ENCODE results near the gene SHISAL1. TPM values are rescaled to one million over a fixed set of nuclear protein-coding genes. Genes with fewer than 3 reads are reported as not detected.

Gene SHISAL1
- polyA plus RNA-seq, 1 experiment, result 2.4 TPM

DNA sequence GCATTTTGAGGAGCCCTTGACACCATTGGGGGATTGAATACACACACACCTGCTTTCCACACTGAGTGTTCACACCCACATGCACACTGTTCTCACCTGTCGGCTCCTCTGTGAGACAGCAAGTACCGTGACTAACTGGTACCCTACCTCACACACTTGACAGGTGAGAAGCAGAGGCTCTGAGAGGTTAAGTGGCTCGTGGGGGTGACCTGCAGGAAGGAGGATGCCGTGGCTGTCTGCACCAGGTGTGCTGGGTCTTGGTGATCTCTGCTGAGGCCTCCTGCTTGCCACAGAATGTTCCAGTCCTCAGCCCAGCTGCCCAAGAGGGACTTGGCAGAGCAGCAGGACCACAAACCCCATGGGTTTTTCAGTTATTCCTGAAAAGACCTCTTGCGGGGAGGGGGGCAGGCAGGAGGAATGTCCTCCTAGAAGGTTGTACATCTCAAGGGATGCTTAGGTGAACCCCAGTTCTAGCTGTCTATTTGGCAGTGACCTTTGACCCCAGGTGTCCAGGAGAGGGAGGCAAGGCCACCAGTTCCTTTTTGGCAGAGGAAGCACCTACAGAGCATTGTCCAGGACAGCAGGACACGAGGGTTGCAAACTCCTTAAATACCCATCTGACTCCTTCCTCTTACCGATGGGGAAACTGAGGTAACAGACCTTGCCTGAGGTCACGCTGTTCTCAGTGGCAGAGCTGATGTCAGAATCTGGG is 66.0 kb downstream of the SHISAL1 start:
- peaks cover 15% of the 10 kb centered on the region for H3K9me3 ChIP-seq (ENCODE audit: control insufficient read depth, insufficient read depth, low read length)
- ChIA-PET POLR2A (no interaction called here), CTCF (no interaction called here)
- TF ChIP-seq, protein P1, sequence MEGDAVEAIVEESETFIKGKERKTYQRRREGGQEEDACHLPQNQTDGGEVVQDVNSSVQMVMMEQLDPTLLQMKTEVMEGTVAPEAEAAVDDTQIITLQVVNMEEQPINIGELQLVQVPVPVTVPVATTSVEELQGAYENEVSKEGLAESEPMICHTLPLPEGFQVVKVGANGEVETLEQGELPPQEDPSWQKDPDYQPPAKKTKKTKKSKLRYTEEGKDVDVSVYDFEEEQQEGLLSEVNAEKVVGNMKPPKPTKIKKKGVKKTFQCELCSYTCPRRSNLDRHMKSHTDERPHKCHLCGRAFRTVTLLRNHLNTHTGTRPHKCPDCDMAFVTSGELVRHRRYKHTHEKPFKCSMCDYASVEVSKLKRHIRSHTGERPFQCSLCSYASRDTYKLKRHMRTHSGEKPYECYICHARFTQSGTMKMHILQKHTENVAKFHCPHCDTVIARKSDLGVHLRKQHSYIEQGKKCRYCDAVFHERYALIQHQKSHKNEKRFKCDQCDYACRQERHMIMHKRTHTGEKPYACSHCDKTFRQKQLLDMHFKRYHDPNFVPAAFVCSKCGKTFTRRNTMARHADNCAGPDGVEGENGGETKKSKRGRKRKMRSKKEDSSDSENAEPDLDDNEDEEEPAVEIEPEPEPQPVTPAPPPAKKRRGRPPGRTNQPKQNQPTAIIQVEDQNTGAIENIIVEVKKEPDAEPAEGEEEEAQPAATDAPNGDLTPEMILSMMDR (IDR thresholded peaks at IDR 0.05; ENCODE audit: low read depth, low read length), result no peak
- H3K27me3 ChIP-seq (ENCODE audit: control insufficient read depth, insufficient read depth, low read length), result peaks cover 5% of the 10 kb centered on the region
- H3K4me3 ChIP-seq (ENCODE audit: low read depth, low read length), result no peak overlapping the region
- DNase-seq (ENCODE audit: low read depth, low spot score), result no peak
- no peak overlapping the region for H3K27ac ChIP-seq (ENCODE audit: low read depth, low read length)

GRCh38 chr22:44245867-44246266 is 66.9 kb downstream of the SHISAL1 start:
- ChIA-PET POLR2A (no interaction called here), CTCF (no interaction called here)
- TF ChIP-seq, protein P1 (IDR thresholded peaks at IDR 0.05; ENCODE audit: low read depth, low read length), result no peak
- Histone ChIP-seq H3K27ac (ENCODE audit: low read depth, low read length) (no peak overlapping the region), H3K4me3 (ENCODE audit: low read depth, low read length) (no peak overlapping the region), H3K9me3 (ENCODE audit: control insufficient read depth, insufficient read depth, low read length) (peaks cover 15% of the 10 kb centered on the region), H3K27me3 (ENCODE audit: control insufficient read depth, insufficient read depth, low read length) (peaks cover 5% of the 10 kb centered on the region)
- DNase-seq (ENCODE audit: low read depth, low spot score), result no peak

- Histone ChIP-seq H3K27me3 (ENCODE audit: control insufficient read depth, insufficient read depth, low read length) (peaks cover 5% of the 10 kb centered on the region), H3K9me3 (ENCODE audit: control insufficient read depth, insufficient read depth, low read length) (peaks cover 10% of the 10 kb centered on the region), H3K27ac (ENCODE audit: low read depth, low read length) (no peak overlapping the region), H3K4me3 (ENCODE audit: low read depth, low read length) (no peak overlapping the region)
- CTCF ChIA-PET, result no interaction called here
- POLR2A ChIA-PET, result no interaction called here
- no peak for DNase-seq (ENCODE audit: low read depth, low spot score)
- TF ChIP-seq, protein P1 (IDR thresholded peaks at IDR 0.05; ENCODE audit: low read depth, low read length), result no peak
Measured at GRCh38 chr22:44245438-44245837, 67.3 kb downstream of the SHISAL1 start.

DNA sequence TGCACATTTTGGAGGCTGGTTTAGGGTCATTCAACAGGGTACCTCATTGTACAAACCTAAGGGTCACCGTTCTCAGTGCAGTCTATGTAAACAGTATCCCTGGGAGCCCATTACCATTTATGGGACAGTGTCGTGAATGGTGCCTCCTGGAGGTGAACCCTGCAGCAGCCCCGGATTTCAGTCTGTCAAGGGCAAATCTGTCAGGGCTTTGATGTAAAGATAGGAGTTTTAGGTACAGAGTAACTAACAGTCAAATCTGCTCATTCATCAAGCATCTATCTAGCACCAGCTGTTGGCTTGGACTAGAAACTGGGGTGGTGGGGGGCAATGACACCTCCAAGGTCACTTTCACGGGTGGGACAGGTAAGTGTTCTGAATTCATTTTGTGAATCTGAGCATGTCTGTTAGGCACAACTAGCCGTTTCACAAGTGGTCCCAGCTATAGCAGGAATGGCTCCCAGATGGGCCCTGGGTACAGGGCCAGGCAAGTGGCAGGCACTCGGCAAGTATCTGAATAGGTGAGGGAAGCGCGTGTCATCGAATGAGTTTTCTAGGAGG is 68.4 kb downstream of the SHISAL1 start:
- CTCF ChIA-PET, result no interaction called here
- H3K27ac ChIP-seq (ENCODE audit: low read depth, low read length), result no peak overlapping the region
- POLR2A ChIA-PET, result no interaction called here
- peaks cover 5% of the 10 kb centered on the region for H3K27me3 ChIP-seq (ENCODE audit: control insufficient read depth, insufficient read depth, low read length)
- TF ChIP-seq, protein P1 (IDR thresholded peaks at IDR 0.05; ENCODE audit: low read depth, low read length), result no peak
- no peak overlapping the region for H3K4me3 ChIP-seq (ENCODE audit: low read depth, low read length)
- H3K9me3 ChIP-seq (ENCODE audit: control insufficient read depth, insufficient read depth, low read length), result peaks cover 5% of the 10 kb centered on the region
- DNase-seq (ENCODE audit: low read depth, low spot score), result no peak

DNA sequence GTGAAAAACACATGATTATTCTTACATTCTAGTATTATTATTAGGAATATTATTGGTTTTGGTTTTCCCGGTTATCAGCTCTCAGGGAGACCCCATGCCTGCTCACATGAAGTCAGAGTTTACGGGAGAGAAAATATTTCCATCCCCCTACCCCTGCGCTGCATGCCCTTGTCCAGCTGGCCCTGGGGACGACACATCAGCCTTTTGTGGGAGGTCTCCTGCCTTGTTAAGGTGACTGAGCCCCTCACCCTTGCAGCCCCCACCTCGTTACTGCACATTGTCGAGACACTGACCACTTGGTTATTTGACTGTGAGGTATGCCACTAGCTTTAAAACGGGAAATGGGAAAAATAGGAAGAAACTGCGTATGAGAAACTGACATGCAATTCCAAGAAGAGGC is 69.0 kb downstream of the SHISAL1 start:
- no peak overlapping the region for H3K4me3 ChIP-seq (ENCODE audit: low read depth, low read length)
- ChIA-PET CTCF (no interaction called here), POLR2A (no interaction called here)
- H3K9me3 ChIP-seq (ENCODE audit: control insufficient read depth, insufficient read depth, low read length), result no peaks in the 10 kb centered on the region
- H3K27me3 ChIP-seq (ENCODE audit: control insufficient read depth, insufficient read depth, low read length), result peaks cover 5% of the 10 kb centered on the region
- TF ChIP-seq, protein P1 (IDR thresholded peaks at IDR 0.05; ENCODE audit: low read depth, low read length), result no peak
- H3K27ac ChIP-seq (ENCODE audit: low read depth, low read length), result no peak overlapping the region
- no peak for DNase-seq (ENCODE audit: low read depth, low spot score)

All from AG04450 (cell line).